ENCODE measurements around the gene TRPM3. TPM values are rescaled to one million over a fixed set of nuclear protein-coding genes. Genes with fewer than 3 reads are reported as not detected.

TRPM3 gene
- total and polyA plus RNA-seq, 2 of the 8 experiments (the other 6 are each of a cell fraction or from before 2014, with no cell fraction given), result 2.4 to 10.9 TPM

DNA sequence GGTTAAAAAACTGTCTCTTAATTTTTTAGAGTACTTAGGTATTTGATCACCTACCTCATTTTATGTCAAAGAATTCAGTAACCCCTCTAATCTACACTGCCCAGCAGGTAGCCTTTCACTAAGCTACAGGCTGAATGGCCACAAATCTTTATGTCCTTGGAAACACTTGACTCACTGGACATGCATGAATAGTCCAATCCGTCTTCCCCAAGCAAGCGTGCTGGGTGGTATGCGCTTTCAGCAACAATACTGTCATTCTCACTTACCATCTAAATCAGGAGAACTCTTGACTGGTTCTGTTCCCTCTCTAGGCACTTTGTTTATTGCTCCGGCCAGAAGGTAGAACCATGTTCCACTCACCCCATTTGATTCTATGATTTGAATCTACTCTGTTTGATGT, 73.1 kb downstream of the TRPM3 start:
- Histone ChIP-seq H3K79me1 (ENCODE audit: low read depth, low read length) (no peaks in the 10 kb centered on the region), H3K4me2 (ENCODE audit: insufficient read depth in 1 of 2, low read depth in 2 of 2, low read length in 2 of 2) (no peak overlapping the region), H2BK20ac (ENCODE audit: low read length) (no peak overlapping the region), H2AK5ac (ENCODE audit: low read depth, low read length) (no peak overlapping the region), H3K36me3 (ENCODE audit: control insufficient read depth in 2 of 4, insufficient read depth in 4 of 4, low read length in 3 of 4) (no peaks in the 10 kb centered on the region), H2BK15ac (ENCODE audit: low read length) (no peak overlapping the region), H3K14ac (ENCODE audit: insufficient read length) (no peak overlapping the region), H3K56ac (replicated peaks; ENCODE audit: insufficient read length, low read depth, low read length) (no peak overlapping the region), H3K4me3 (ENCODE audit: extremely low read depth in 1 of 4, insufficient read depth in 2 of 4, low read depth in 3 of 4, low read length in 4 of 4) (no peak overlapping the region), H3K4ac (replicated peaks; ENCODE audit: insufficient read length, low read depth, low read length) (no peak overlapping the region), H3K27ac (ENCODE audit: low read depth, low read length) (no peak overlapping the region), H3K18ac (ENCODE audit: extremely low read depth, low read length) (no peak overlapping the region), H3K9ac (replicated peaks in 1 of 4; ENCODE audit: extremely low read depth in 1 of 4, low read depth in 3 of 4, low read length in 3 of 4) (no peak overlapping the region), H2BK120ac (replicated peaks; ENCODE audit: low read depth, low read length) (no peak overlapping the region), H3K79me2 (ENCODE audit: control insufficient read depth in 1 of 2, insufficient read depth in 2 of 2, low read length in 2 of 2) (no peaks in the 10 kb centered on the region), H3K9me3 (ENCODE audit: insufficient read depth in 2 of 2, low read depth in 1 of 2, low read length in 1 of 2) (no peaks in the 10 kb centered on the region), H2BK5ac (ENCODE audit: low read depth, low read length) (no peak overlapping the region), H4K5ac (ENCODE audit: insufficient read length, low read depth, low read length) (no peak overlapping the region), H3K27me3 (replicated peaks in 1 of 4; ENCODE audit: control insufficient read depth in 3 of 4, extremely low read depth in 1 of 4, insufficient read depth in 3 of 4, low read length in 3 of 4) (no peaks in the 10 kb centered on the region), H4K20me1 (replicated peaks in 1 of 2; ENCODE audit: control insufficient read depth in 1 of 2, insufficient read depth in 2 of 2, low read length in 2 of 2) (no peaks in the 10 kb centered on the region), H4K91ac (replicated peaks; ENCODE audit: insufficient read length, low read length) (no peak overlapping the region), H3K23me2 (ENCODE audit: low read depth, low read length) (no peaks in the 10 kb centered on the region), H2AFZ (ENCODE audit: low read length) (no peak overlapping the region), H4K8ac (ENCODE audit: extremely low read depth, insufficient read depth, low read length) (no peak overlapping the region), H3K23ac (ENCODE audit: insufficient read length) (no peak overlapping the region), H3K4me1 (replicated peaks in 1 of 4; ENCODE audit: control insufficient read depth in 3 of 4, insufficient read depth in 4 of 4, low read length in 3 of 4) (no peaks in the 10 kb centered on the region; a peak in 1 of 7 replicates), H2BK12ac (ENCODE audit: low read depth, low read length) (no peak overlapping the region)
- CTCF ChIA-PET (ENCODE audit: partially characterized antibody), result no interaction called here
- no peak for DNase-seq (ENCODE audit: low read depth in 1 of 2, low spot score in 2 of 2)
- WGBS, 2 experiments (ENCODE audit: extremely low coverage in 1 of 2, insufficient coverage in 1 of 2, insufficient read length in 1 of 2, insufficient replicate concordance in 2 of 2, low coverage in 1 of 2, low lambda C conversion rate in 2 of 2, missing lambda C conversion rate in 1 of 2), result 63% methylated on average over 4 of the region's 4 CpGs; no CpG with 5 or more reads in 1 of the 2 experiments
- FAIRE-seq, result no peak
- POLR2A ChIA-PET (ENCODE audit: partially characterized antibody), result no interaction called here
- TF ChIP-seq RFX5 (IDR thresholded peaks at IDR 0.05; ENCODE audit: borderline replicate concordance, low read depth, low read length) (no peak; the same call in 1 of the 2 replicates), RNF2 (IDR thresholded peaks at IDR 0.05; ENCODE audit: borderline replicate concordance, low read depth, low read length, missing control alignments, poor library complexity, severe bottlenecking) (no peak), RXRA (IDR thresholded peaks at IDR 0.05; ENCODE audit: insufficient read depth, low read depth, low read length) (no peak), ZNF274 (IDR thresholded peaks at IDR 0.05; ENCODE audit: borderline replicate concordance, extremely low read depth, low read length) (no peak), SP2 (IDR thresholded peaks at IDR 0.05; ENCODE audit: low read length) (no peak), FOSL1 (IDR thresholded peaks at IDR 0.05; ENCODE audit: insufficient read depth, low read depth, low read length) (no peak), YY1 (IDR thresholded peaks at IDR 0.05; ENCODE audit: low read depth, low read length) (no peak), BCL11A (IDR thresholded peaks at IDR 0.05; ENCODE audit: low read depth in 2 of 2, low read length in 2 of 2) (no peak), GABPA (IDR thresholded peaks at IDR 0.05; ENCODE audit: borderline replicate concordance, insufficient read depth, low read length) (no peak)
- TF ChIP-seq, protein P1, sequence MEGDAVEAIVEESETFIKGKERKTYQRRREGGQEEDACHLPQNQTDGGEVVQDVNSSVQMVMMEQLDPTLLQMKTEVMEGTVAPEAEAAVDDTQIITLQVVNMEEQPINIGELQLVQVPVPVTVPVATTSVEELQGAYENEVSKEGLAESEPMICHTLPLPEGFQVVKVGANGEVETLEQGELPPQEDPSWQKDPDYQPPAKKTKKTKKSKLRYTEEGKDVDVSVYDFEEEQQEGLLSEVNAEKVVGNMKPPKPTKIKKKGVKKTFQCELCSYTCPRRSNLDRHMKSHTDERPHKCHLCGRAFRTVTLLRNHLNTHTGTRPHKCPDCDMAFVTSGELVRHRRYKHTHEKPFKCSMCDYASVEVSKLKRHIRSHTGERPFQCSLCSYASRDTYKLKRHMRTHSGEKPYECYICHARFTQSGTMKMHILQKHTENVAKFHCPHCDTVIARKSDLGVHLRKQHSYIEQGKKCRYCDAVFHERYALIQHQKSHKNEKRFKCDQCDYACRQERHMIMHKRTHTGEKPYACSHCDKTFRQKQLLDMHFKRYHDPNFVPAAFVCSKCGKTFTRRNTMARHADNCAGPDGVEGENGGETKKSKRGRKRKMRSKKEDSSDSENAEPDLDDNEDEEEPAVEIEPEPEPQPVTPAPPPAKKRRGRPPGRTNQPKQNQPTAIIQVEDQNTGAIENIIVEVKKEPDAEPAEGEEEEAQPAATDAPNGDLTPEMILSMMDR (IDR thresholded peaks at IDR 0.05; ENCODE audit: control extremely low read depth in 1 of 3, insufficient read depth in 1 of 3, low read depth in 1 of 3, low read length in 3 of 3), result no peak
- TF ChIP-seq, protein P2, sequence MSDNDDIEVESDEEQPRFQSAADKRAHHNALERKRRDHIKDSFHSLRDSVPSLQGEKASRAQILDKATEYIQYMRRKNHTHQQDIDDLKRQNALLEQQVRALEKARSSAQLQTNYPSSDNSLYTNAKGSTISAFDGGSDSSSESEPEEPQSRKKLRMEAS (IDR thresholded peaks at IDR 0.05), result no peak

Data from H1 (cell line).